GM18517 (cell line): ENCODE data around the gene KCNMA1.
A peak's percentile ranks its signal among the peaks of the same experiment; 100 is the strongest.

ENCODE experiments used
- ATAC-seq: cut with Tn5 transposase; IDR thresholded peaks from one replicate; pipeline ENCODE4 v1.9.1; 2021; ENCODE audit warnings: mild to moderate bottlenecking, moderate library complexity; ENCODE audit not compliant: unreplicated experiment

The KCNMA1 gene

DNA sequence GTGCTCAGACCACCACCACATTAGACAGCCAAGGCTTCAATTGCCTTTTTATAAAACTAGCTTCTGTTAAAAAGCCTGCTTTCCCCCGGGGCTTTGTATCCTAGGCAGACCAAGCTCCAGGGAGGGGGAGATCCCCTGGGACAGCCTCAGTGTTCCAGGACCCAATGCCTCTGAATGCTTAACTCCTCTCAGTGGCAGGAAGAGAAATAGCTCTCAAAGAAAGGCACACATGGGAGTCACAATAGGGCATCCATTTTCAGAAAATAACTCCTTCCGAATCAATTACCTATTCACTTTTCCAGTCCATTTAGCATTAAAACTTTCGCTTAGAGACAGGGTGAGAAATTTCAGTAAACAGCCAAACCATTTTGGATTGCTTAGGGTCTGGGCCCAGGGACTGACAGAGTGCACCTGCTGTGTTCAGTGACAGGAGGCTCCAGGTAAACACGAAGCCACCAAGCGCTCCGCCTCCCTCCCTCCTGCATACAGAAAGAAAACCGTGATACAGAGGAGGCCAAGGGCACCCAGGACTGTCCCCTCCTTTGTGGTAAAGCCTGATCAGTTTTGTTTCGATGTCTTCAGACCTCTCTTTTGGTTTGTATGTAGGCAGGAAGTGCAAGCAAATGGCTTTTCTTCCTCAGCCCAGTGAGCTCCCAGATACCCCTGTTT lies 599.7 kb downstream of the KCNMA1 start:
- no peak for ATAC-seq

DNA sequence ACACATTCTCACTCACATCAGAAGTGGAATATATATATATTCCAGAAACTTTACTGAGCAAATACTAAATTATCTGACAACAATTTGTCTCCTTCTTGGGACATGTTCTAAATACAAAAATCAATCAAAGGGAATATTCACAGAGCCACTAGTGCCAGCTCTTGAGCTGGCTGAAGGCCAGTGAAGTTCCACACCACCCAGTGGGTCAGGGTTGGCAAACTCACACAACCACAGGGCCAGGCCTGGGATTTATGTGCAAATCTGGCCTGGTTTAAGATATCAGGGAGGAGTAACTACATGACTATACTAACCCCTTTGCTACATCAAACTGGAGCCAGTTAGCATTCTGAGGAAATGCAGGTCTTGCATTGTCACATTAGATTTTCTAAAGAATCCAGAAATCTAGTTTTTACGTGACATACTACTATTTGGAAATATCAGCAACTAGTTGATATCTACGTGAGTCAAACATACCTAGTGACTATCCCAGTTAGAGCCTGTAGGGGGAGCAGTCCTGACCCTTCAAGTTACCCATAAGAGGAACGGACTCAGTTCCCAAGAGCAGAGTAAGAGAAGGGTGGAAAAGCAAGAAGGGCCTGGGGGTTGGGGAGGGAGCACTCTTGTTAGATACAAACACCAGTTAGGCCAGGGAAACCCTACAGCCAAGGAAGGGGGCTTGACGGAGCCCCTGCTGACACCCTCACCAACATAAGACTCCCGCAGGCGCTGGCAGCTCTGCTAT lies 600.4 kb downstream of the KCNMA1 start:
- ATAC-seq = no peak

DNA sequence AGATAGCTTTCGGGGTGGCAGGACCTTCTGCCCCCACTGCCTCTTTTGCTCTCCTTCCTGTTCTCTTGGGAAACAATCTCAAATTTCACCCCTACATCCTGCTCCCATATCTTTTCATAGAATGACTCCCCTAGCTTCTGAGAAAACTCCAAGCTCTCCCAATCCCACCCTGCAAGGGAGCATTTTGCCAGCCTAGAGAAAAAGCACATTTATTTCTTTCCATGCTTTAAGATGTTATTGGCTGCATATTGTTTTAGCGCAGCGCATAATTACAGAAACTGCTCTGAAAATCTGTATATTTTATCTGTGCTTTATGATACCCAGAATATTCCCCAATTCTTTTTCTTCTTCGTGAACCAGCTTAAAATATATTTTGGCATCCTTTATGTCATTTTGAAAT lies 601.3 kb downstream of the KCNMA1 start:
- ATAC-seq = no peak

DNA sequence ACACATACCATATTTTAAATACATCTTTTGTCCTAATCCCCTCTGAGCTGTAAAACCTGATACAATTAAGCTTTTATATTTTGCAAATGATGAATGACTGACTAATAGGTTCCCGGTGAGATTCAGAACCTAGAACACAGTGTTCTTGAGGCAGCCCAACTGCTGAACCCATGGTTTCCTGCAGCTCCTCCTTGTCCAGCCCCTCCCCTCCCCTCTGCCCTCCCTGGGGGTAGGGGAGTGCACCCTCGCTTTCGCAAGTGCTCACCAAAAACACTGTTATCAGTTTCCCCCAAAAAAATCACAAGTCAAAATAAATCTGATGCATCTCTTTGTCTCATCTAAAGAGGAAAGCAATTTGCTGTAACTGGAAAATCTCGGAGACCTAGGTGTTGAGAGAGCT lies 602.8 kb downstream of the KCNMA1 start:
- ATAC-seq = no peak

DNA sequence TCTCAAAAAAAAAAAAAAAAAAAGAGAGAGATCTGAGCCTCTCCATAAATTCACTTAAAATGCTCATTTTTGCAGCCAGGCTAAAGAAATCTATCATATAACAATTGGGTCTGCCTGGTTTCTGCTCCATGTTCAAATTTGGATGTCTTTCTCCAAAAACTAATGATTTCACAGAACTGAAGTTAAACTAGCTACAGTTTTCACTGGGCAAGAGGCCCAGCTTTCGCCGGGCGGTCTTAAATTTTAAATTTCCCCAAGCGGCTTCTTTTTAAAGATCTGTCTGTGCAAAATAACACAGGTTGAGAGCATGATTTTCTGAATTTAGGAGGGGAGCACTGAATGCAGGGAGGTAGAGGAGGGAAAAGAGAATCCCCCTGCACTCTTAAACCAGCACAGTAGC lies 603.4 kb downstream of the KCNMA1 start:
- ATAC-seq = no peak

DNA sequence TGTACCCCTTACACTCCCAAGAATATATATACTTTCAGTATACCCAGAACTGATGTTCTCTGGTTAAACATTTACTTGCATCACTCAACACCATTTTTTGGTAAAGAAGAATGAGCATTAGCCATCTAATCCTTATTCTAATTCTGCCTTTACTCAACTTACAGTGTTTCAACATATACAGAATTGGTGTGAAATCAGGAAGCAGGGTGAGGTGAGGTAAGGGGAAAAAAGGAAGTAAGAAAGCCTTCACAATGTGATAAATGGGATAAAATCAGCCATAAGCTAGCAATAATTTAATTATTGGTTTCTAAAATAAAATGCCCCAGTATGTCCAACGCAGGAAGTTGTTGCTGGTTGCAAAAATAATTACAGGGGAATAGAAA lies 605.4 kb downstream of the KCNMA1 start:
- no peak for ATAC-seq

DNA sequence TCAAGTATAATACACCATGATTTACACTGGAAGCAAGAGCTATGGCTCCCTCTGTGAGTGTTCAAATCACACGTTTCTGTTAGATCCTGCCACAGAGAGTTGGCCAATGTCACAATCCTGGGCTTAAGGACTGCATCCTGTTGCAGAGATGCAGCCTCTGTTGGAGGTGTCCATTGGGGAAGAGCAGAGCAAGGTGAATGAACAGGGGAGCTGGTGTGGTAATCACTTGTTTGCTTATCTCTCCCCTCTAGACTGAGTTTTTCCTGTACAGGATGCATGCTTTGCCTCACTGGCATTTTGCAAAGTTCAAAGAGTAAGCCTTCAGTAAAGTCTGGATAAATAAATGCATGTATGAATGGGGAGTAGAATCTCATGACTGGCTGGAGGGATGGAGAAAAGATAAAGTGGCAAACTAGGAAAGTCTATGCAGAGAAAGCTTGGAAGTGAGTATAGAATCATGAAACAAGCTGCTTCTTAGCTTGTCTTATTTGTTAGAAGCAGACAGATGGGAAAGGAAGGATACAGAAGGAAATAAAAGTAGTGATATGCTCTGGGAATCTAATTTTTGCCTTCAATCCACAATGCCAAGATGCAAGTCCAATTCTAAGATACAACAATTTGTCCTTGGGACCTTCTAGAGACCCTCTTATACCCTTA lies 605.9 kb downstream of the KCNMA1 start:
- ATAC-seq = no peak

DNA sequence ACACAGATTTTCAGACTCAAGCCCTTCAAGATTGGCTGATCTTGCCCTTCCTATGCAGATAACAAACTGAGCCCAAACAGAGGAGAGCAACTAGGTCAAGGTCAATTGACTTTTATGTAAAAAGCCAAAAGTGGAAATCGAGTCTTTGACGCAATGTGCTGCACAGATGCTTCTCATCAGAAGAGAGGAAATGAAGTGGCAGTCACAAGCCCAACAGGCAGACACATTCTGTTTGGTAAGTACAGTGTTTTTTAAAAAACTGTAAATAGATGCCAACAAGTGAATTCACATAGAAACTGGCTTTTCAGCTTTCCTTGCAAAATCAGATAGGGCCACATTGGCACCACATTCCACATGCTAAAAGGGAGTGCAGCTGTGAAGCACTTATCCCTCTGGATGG lies 606.6 kb downstream of the KCNMA1 start:
- no peak for ATAC-seq

DNA sequence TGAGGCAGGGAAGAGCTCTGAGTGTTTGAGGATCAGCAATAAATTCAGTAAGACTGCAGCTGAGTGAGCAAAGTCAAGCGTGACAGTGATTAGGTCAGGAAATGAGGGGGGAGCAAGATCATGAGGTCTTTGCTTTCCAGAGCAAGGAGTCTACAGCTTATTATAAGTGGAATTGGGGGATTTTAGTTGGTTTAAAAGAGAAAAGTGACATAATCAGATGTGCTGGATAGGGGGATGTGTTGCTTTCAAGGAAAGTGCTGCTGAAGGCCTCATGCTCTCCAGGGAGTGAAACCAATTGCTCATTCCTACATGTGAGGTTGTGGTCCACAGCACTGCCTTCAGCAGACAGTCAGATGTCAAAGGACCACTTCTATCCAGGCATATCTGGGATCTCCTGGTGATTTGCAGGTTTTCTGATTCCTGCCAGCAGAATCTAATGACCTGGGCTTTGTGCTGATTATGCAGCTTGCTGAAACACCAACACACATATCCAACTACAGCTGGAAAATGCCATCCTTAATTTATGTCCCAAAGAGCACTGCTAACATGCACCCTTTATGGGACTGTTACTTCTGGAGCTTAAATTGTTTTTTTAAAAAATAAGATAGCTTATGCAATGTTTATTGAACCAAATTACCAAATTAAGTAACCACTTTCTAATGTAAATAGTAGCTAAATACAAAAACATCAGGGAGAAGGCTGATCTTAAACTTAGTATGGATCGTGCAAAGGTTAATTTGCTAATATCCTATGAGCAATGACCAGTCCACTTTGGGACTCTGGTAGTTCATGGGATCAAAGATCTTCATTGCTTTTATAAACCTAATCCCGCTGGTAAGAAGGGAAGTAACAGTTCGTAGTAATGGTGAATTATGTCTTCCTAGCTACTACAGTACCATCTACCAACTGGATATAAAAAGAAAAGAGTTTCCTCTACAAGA lies 607.6 kb downstream of the KCNMA1 start:
- no peak for ATAC-seq

DNA sequence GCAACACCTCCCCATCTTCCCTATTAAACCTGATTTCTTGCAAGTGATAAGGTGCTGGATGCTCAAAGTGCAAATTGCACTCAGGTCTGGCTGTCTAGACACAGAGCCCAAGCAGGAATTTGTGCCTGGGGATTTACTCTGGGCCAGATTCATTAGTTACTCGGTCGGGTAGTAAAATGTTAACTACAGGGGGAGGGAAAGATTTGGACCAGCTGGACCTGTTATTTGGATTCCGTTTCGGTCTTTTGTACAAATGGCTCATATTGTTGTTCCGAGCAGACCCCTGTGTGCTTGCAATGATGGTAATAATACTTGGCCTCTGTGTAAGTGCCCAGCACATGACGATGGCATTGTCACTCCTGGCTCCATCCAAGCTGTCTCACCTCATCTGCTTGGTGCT lies 609.6 kb downstream of the KCNMA1 start:
- no peak for ATAC-seq

DNA sequence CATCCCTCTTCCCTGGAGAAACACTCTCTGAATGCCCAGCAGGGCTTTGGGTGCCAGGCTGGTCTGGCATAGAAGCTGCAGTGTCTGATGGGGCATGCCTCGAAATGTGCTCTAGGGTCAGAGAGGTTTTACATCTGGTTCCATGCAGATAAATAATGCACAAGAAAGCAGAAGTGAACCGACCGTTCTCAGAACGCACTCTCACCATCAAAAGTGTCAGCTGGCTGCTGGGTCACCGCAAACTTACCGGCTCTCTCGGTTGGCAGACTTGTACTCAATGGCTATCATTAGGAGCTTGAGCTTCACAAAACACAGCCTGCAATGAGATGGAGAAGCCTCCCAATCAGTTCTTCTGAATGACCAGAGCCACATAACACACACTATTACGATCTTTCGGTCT lies 610.0 kb downstream of the KCNMA1 start:
- ATAC-seq = peak; percentile 84

DNA sequence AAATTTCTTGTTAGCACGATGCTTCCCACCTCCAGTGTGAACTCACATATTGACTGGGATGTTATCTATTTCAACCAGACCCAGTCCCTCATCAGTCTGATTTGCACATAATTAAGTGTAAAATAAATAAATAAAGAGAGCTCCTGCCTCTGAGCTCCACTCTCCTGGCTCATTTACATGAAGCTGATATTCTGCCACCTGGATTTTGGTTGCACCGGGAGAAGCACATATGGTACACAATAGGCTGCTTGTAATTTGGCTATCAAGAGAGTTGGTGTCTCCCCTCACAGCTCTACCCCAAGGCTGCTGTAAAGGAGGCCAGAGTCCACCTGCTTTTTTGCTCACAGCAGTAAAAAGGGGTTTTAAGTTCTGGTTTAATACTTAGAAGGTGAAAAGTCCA lies 610.5 kb downstream of the KCNMA1 start:
- no peak for ATAC-seq

DNA sequence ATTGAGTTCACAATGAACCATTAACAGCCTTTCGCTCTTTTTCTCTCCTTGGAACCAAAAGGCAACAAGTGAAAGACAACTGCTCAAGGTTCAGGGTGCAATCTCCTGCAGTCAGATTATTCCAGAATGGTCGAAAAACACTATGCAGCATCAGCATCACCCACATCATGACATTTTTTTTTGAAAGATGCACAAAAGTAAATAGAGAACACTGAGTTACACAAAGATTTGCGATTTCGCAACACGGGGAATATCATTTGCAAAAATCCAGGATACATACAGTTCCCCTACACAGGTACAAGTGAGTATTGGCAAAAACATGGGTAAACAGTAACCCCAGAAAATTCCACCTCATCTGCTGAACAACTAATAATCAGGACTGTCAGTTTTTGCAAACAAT lies 611.5 kb downstream of the KCNMA1 start:
- ATAC-seq = no peak

DNA sequence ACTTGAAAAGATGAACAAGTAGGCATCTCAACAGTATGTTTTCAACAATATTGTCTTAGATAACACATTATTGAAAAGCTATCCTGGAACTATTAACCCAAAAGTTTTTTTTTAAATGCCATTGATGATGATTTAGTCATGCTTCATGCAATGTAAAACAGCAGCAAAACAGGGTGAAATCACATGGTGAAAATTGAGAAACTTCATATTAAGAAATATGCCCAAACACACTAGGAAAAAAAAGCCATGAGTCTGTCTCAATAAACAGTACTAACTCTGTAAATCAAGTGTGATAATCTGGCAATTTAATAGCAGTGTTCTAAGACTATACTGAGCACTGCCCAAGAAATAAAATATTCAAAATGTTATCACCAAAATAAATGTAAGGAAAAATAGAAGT lies 613.1 kb downstream of the KCNMA1 start:
- no peak for ATAC-seq

DNA sequence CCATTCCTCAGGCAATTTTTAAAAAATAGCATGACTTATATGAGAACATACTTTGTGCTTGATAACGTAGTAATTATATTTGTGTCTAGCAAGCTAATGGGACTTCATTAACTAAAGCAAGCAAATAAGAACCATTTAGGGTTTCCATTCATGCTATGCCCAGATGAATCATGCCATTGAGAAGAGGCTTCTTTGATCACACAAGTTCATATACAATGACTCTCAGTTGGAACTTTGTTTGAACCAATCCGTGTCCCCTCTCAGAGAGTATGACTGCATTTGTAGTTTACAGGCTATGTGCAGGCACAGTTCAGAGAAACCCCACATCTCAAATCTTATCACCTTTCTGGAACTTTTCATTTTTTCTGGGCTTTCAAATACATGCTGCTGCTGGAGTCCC lies 614.2 kb downstream of the KCNMA1 start:
- no peak for ATAC-seq

DNA sequence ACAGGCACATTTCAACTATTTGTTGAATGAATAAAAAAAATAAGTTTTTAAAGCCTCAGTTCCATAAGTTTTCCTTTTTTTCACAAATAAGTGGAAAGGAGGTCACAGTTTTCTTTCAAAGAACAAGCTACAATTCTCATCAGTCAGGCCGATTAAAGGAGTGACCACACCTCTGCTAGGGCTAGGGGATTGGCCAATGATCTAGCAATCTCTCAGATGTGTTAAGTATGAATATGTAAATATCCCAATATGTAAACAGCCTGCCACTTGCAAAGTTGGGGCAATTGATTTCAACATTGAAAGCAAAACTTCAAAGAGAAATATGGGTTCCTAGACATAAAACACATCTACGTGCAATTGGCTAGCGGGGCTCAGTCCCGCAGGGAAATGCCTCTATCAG lies 614.9 kb downstream of the KCNMA1 start:
- ATAC-seq = no peak

DNA sequence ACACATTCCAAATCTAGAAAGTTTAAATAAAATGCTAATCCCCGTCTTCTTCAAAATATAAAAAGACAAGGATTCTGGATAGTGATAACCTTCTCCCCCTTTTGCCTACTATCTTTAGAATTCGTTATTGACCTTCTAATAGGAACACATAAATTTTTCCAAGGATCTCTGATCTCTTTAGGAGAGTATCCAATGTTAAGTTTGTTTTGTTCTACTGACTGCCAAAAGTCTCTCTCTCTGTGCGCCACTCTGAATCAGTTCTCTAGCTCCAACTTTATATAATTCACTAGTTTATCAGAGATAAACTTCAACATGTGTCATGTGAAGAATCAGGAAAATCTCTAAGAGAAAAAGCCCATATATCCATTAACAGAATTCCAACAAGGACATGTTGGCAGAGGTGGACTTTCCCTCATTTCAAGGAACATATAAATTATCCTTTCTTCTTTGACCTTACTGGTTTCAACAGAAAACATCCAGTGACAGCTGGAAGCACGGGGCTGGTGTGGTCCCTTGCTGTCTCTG lies 615.6 kb downstream of the KCNMA1 start:
- no peak for ATAC-seq

DNA sequence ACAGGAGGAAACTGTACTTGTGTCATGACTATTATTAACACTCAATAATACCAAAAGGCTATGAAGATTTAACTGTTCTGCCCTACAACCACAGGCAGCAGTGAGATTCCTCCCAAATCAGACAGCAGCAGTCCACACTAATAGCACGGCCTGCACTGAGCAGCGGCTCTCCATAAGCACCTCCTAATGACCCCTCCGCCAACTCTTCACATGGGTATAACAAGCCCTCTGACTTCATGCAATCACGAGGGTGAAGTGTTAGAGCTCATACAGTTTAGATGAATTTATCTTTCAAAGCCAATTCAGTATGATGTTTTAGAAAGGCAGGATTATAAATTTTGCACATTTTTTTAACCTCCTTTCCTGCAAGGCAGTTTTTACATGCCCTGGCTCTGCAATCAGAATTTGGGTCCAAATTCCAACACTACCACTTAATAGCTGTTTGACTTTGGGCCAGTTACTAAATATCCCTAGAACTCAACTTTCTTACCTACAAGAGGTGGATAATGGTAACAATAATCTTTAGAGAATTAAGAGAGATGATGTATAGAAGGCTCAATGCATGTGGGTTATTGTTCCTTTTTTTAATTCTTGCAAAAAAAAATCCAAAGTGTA lies 617.1 kb downstream of the KCNMA1 start:
- ATAC-seq = no peak

DNA sequence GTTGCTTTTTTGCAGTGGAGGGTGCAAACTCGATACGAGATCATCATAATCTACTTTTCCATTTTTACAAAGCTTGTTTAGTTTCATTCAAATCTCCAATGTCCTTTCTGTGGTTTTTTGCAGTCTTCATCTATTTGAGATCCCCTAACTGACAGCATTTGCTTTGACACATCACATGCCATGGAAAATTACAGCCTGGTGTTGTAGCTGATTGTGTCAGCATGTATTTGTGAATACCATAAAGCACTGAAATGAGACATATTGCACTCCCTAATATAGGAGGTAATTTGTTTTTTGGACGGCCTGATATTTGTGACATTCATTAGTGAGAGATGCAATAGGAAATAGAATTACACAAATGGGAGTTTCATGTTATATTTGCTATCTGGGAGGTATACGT lies 620.8 kb downstream of the KCNMA1 start:
- ATAC-seq = no peak

DNA sequence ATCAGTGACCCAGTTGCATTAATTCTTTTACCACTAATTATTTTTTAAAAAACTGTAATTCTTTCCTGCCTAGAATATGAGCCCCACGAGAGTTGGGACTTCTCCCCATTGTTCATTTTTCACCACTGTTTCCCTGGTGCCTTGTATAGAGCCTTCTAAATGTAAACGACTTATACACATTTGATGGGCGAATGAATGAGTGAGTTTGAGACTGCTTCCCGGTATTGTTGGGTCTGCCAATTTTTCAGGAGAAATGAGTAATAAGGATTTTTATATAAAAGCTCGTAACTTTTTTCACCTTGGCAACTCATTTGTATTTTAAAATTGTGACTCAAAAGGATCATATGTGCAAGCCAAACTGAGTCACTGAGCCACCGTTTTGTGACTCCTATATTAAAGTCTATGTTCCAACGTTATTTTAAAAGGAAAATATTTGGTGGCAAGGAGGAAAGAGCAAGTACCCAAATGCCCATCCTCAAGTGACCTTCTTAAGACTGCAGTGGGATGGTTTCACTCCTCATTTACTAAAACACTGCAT lies 621.3 kb downstream of the KCNMA1 start:
- ATAC-seq = no peak
